HepG2 (cell line): ENCODE results near the gene SPCS1. TPM values are rescaled to one million over a fixed set of nuclear protein-coding genes. Genes with fewer than 3 reads are reported as not detected.

ENCODE experiments used
- ATAC-seq: fragments of 200-7000 bp; cut with Tn5 transposase; 3 replicates; pipeline ENCODE4 v1.9.1; 2020; ENCODE audit warnings: mild to moderate bottlenecking, moderate library complexity
- BruUV-seq: library from RNA; stranded (reverse); fragments of 400-500 nt; replicated peaks from 2 replicates; lab custom pipeline; 2021; lab: Mats Ljungman, UMichigan
- CTCF ChIA-PET: fragments of 300-600 bp; formaldehyde crosslinking; extraction: SDS; loops from one replicate; lab custom pipeline; 2021; ENCODE audit warnings: low total read pairs, inconsistent platforms, low intra/inter-chr PET ratio; lab: Yijun Ruan, JAX
- POLR2A ChIA-PET: fragments of 350-600 bp; sonication (Branson Sonifier 250); formaldehyde crosslinking; loops from one replicate; lab custom pipeline; 2020; ENCODE audit warnings: antibody characterized with exemption, inconsistent platforms; lab: Yijun Ruan, JAX
- DNase-seq: peaks from one replicate; pipeline ENCODE4 v3.0.0-alpha.2; 2015; ENCODE audit warnings: low spot score
- FAIRE-seq: peaks from 3 replicates; lab custom pipeline; 2011; peaks lifted over from hg19 to GRCh38; lab: Jason Lieb, UNC
- H2AFZ ChIP-seq: one replicate; pipeline ENCODE4 v1.6.1; 2011; ENCODE audit warnings: low read length, inconsistent platforms
- H3K27ac ChIP-seq: fragments of 300-600 bp; 3 replicates; pipeline ENCODE4 v1.8.0; 2011; ENCODE audit warnings: mixed run types, mild to moderate bottlenecking, mixed read lengths, low read length, inconsistent platforms; ENCODE audit not compliant: insufficient read depth; ENCODE audit errors: extremely low read length
- H3K27me3 ChIP-seq, 2 experiments: fragments of 200-600 bp in 1 of 2; 2 replicates in 1 of 2; 3 replicates in 1 of 2; pipeline versions ENCODE4 v1.6.0 to v1.8.0; 2011; ENCODE audit warnings: low read length in 2 of 2, mild to moderate bottlenecking in 2 of 2, moderate library complexity in 2 of 2, inconsistent platforms in 1 of 2; ENCODE audit not compliant: insufficient read depth in 2 of 2, control insufficient read depth in 1 of 2
- H3K36me3 ChIP-seq, 2 experiments: fragments of 200-600 bp in 1 of 2; replicated peaks in 1 of 2; 2 replicates in 1 of 2; 3 replicates in 1 of 2; pipeline versions ENCODE4 v1.5.1 to v1.8.0; 2011; ENCODE audit warnings: low read length in 2 of 2, inconsistent platforms in 1 of 2; ENCODE audit not compliant: insufficient read depth in 2 of 2, control insufficient read depth in 1 of 2
- H3K4me1 ChIP-seq: 2 replicates; pipeline ENCODE4 v1.5.1; 2012; ENCODE audit warnings: low read length, inconsistent platforms; ENCODE audit not compliant: insufficient read depth
- H3K4me2 ChIP-seq: 2 replicates; pipeline ENCODE4 v1.6.0; 2011; ENCODE audit warnings: low read depth, low read length, inconsistent platforms
- H3K4me3 ChIP-seq, 3 experiments: fragments of 200-600 bp in 1 of 3; sonication (generic), shearing (Covaris generic) in 1 of 3; replicated peaks in 1 of 3; 2 replicates each; pipeline ENCODE4 v1.5.1; 2011 to 2016; ENCODE audit warnings: low read length in 3 of 3, inconsistent platforms in 2 of 3, low read depth in 2 of 3, mild to moderate bottlenecking in 2 of 3, control low read depth in 1 of 3, mixed read lengths in 1 of 3; ENCODE audit not compliant: insufficient read depth in 1 of 3
- H3K79me2 ChIP-seq: one replicate; pipeline ENCODE4 v1.6.1; 2011; ENCODE audit warnings: low read length, inconsistent platforms; ENCODE audit not compliant: insufficient read depth
- H3K9ac ChIP-seq: 2 replicates; pipeline ENCODE4 v1.6.0; 2011; ENCODE audit warnings: mild to moderate bottlenecking, low read depth, low read length, inconsistent platforms; ENCODE audit not compliant: insufficient read depth
- H3K9me3 ChIP-seq: 2 replicates; pipeline ENCODE4 v1.5.1; 2012; ENCODE audit warnings: mild to moderate bottlenecking, low read length
- H4K20me1 ChIP-seq: 2 replicates; pipeline ENCODE4 v1.6.0; 2011; ENCODE audit warnings: inconsistent platforms, mild to moderate bottlenecking, low read length, moderate library complexity; ENCODE audit not compliant: insufficient read depth
- CEBPB ChIP-seq: IDR thresholded peaks from 2 replicates; pipeline ENCODE4 v1.6.1; 2011; ENCODE audit warnings: low read depth, low read length, improper control_type of control experiment, borderline replicate concordance
- CEBPG ChIP-seq: IDR thresholded peaks from 2 replicates; pipeline ENCODE4 v1.6.1; 2016
- GABPB1 ChIP-seq: IDR thresholded peaks from 2 replicates; pipeline ENCODE4 v1.6.1; 2016; ENCODE audit warnings: mild to moderate bottlenecking, missing genetic modification reagents, moderate library complexity, missing compliant biosample characterization
- GTF2F1 ChIP-seq: fragments of 150-350 bp; IDR thresholded peaks from 2 replicates; pipeline ENCODE4 v1.6.1; 2014; ENCODE audit warnings: low read length
- NR2F2 ChIP-seq: IDR thresholded peaks from 2 replicates; pipeline ENCODE4 v1.6.1; 2012; ENCODE audit warnings: low read depth, inconsistent platforms, borderline replicate concordance
- RBFOX2 ChIP-seq: fragments of 200-400 bp; formaldehyde crosslinking; IDR thresholded peaks from 2 replicates; pipeline ENCODE4 v1.6.1; 2017; ENCODE audit warnings: low read depth, mild to moderate bottlenecking, low read length
- REL ChIP-seq: sonication (generic); formaldehyde crosslinking; conservative IDR thresholded peaks from 2 replicates; pipeline ENCODE4 v1.8.0; 2022; ENCODE audit warnings: mild to moderate bottlenecking, missing genetic modification reagents, moderate library complexity
- SAFB2 ChIP-seq: sonication (generic); formaldehyde crosslinking; IDR thresholded peaks from 2 replicates; pipeline ENCODE4 v1.5.1; 2020; ENCODE audit warnings: missing genetic modification reagents, low read depth, mild to moderate bottlenecking, borderline replicate concordance
- ZIK1 ChIP-seq: sonication (generic); formaldehyde crosslinking; IDR thresholded peaks from 2 replicates; pipeline ENCODE4 v1.5.0; 2020; ENCODE audit warnings: mild to moderate bottlenecking, low read depth, missing genetic modification reagents, borderline replicate concordance
- ZNF512B ChIP-seq: sonication (generic); formaldehyde crosslinking; IDR thresholded peaks from 2 replicates; pipeline ENCODE4 v1.5.1; 2020; ENCODE audit warnings: missing genetic modification reagents, mild to moderate bottlenecking, borderline replicate concordance
- ZNF768 ChIP-seq: sonication (generic); formaldehyde crosslinking; IDR thresholded peaks from 2 replicates; pipeline ENCODE4 v1.4.0; 2020; ENCODE audit warnings: missing genetic modification reagents
- WGBS: methylation state at CpG from one replicate; pipeline ENCODE4 v1.1.6; 2017; ENCODE audit warnings: low lambda C conversion rate; 5-methylcytosine and 5-hydroxymethylcytosine counted together
- in situ Hi-C: cut with HindIII; loops from 2 replicates; pipeline ENCODE4 v1.10.0; 2017; ENCODE audit warnings: low pct_unique_long_range_greater_than_20kb; ENCODE audit not compliant: extremely low pct_ligation_motif_present
- intact Hi-C: fragments of 100-400 bp; cut with micrococcal nuclease; formaldehyde crosslinking; loops from one replicate; pipeline ENCODE4 v1.10.0; 2022; ENCODE audit not compliant: unreplicated experiment
- polyA plus RNA-seq, 8 experiments: library from polyadenylated mRNA; depleted of rRNA in 3 of 8; stranded (reverse) in 7 of 8; unstranded in 1 of 8; fragments of >200 nt; fragmentation: Illumina TruSeq in 4 of 8; extraction: Trizol in 4 of 8; gene quantifications; 2 replicates each; pipeline versions ENCODE4 v1.2.1 to v1.2.3, GENCODE V29; 2011 to 2016; ENCODE audit warnings: low read depth in 4 of 8, missing spikeins in 1 of 8, mixed read lengths in 1 of 8; ENCODE audit not compliant: insufficient read depth in 1 of 8
- total RNA-seq, 5 experiments: library from RNA; depleted of rRNA; stranded (reverse); fragments of >200 nt; fragmentation: Illumina TruSeq; extraction: Trizol; gene quantifications; 2 replicates each; pipeline ENCODE4 v1.2.3, GENCODE V29; 2016; ENCODE audit warnings: low read depth in 1 of 5
- TF ChIP-seq, protein P1 (sequence below): sonication (generic); formaldehyde crosslinking; IDR thresholded peaks from 2 replicates; pipeline ENCODE4 v1.4.0; 2020; ENCODE audit warnings: missing genetic modification reagents, mild to moderate bottlenecking, borderline replicate concordance

SPCS1 gene
- total and polyA plus RNA-seq, 2 of the 13 experiments (the other 11 are each of a cell fraction or from before 2014, with no cell fraction given): 84.6 to 120 TPM

- Histone ChIP-seq H3K4me3 (0 out of 6 replicates have a peak overlapping the region, but pooled peaks of 1 of the 3 experiments have one; percentile 96), H3K9me3 (no peaks in the 10 kb centered on the region), H3K27me3 (no peaks in the 10 kb centered on the region; a peak in 1 of 5 replicates), H2AFZ (no peak overlapping the region), H4K20me1 (peaks cover 10% of the 10 kb centered on the region), H3K4me2 (peak overlapping the region; percentile 77), H3K9ac (0 out of 2 replicates have a peak overlapping the region, but pooled peaks have one; percentile 99), H3K4me1 (peaks cover 80% of the 10 kb centered on the region), H3K36me3 (peaks cover 11 to 30% of the 10 kb centered on the region in 2 experiments), H3K27ac (peak overlapping the region; percentile 82), H3K79me2 (peaks cover 76% of the 10 kb centered on the region)
- intact Hi-C loops (no loop called here), in situ Hi-C loops (loop anchor here (10.0 kb wide), 1 partner anchor 229 kb away; the partner anchor contains the start of genes NISCH and TNNC1)
- ATAC-seq: no peak; the same call in 2 of the 3 replicates
- TF ChIP-seq ZNF512B (no peak), ZIK1 (no peak), REL (CRISPR knock-in tag) (no peak), SAFB2 (no peak), ZNF768 (peak; percentile 71), GTF2F1 (no peak), CEBPG (CRISPR knock-in tag) (peak; percentile 64), RBFOX2 (no peak), GABPB1 (CRISPR knock-in tag) (no peak), CEBPB (peak; percentile 51; the same call in 1 of the 2 replicates), NR2F2 (no peak)
- TF ChIP-seq, protein P1, sequence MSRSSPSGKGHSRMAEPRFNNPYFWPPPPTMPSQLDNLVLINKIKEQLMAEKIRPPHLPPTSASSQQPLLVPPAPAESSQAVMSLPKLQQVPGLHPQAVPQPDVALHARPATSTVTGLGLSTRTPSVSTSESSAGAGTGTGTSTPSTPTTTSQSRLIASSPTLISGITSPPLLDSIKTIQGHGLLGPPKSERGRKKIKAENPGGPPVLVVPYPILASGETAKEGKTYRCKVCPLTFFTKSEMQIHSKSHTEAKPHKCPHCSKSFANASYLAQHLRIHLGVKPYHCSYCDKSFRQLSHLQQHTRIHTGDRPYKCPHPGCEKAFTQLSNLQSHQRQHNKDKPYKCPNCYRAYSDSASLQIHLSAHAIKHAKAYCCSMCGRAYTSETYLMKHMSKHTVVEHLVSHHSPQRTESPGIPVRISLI (CRISPR knock-in tag): peak; percentile 74; the same call in 1 of the 2 replicates
- BruUV-seq: no TSS peak
- no peak for DNase-seq
- ChIA-PET POLR2A (interaction anchor here (12.6 kb wide), 1 partner anchor 21 kb away, joined by 118 read pairs; the partner anchor contains the start of genes GLT8D1 and SPCS1), CTCF (no interaction called here)
- WGBS: 51% methylated on average over 6 of the region's 6 CpGs
- FAIRE-seq: peak; percentile 44
Measured at GRCh38 chr3:52683611-52684010, 22.3 kb upstream of the SPCS1 start.
